Measurements from ENCODE around the gene IGFL3.

Gene IGFL3

GRCh38 chr19:46125447-46125846 lies 959 bp upstream of the IGFL3 start:
- no peak for DNase-seq (ENCODE audit: low read depth)
- H3K4me3 ChIP-seq (ENCODE audit: low read depth, low read length), result no peak overlapping the region
- no peak for TF ChIP-seq CTCF (IDR thresholded peaks at IDR 0.05; ENCODE audit: low read depth, low read length, missing control alignments)

GRCh38 chr19:46118136-46118535 lies 6.4 kb downstream of the IGFL3 start:
- no peak for TF ChIP-seq CTCF (IDR thresholded peaks at IDR 0.05; ENCODE audit: low read depth, low read length, missing control alignments)
- DNase-seq (ENCODE audit: low read depth), result no peak
- H3K4me3 ChIP-seq (ENCODE audit: low read depth, low read length), result no peak overlapping the region

- TF ChIP-seq CTCF (IDR thresholded peaks at IDR 0.05; ENCODE audit: low read depth, low read length, missing control alignments), result no peak
- no peak overlapping the region for H3K4me3 ChIP-seq (ENCODE audit: low read depth, low read length)
- DNase-seq (ENCODE audit: low read depth), result no peak
These were observed 8.4 kb downstream of the IGFL3 start for GRCh38 chr19:46116121-46116520.

- no peak for TF ChIP-seq CTCF (IDR thresholded peaks at IDR 0.05; ENCODE audit: low read depth, low read length, missing control alignments)
- DNase-seq (ENCODE audit: low read depth), result peak; percentile 5
- H3K4me3 ChIP-seq (ENCODE audit: low read depth, low read length), result no peak overlapping the region
These were observed 8.9 kb downstream of the IGFL3 start for GRCh38 chr19:46115396-46116106.

- H3K4me3 ChIP-seq (ENCODE audit: low read depth, low read length), result no peak overlapping the region
- no peak for TF ChIP-seq CTCF (IDR thresholded peaks at IDR 0.05; ENCODE audit: low read depth, low read length, missing control alignments)
- no peak for DNase-seq (ENCODE audit: low read depth)
These were observed 10.8 kb downstream of the IGFL3 start for GRCh38 chr19:46113726-46114125.

- TF ChIP-seq CTCF (IDR thresholded peaks at IDR 0.05; ENCODE audit: low read depth, low read length, missing control alignments), result no peak
- DNase-seq (ENCODE audit: low read depth), result no peak
- H3K4me3 ChIP-seq (ENCODE audit: low read depth, low read length), result no peak overlapping the region
These were observed 12.0 kb downstream of the IGFL3 start for GRCh38 chr19:46112527-46112926.

- no peak for TF ChIP-seq CTCF (IDR thresholded peaks at IDR 0.05; ENCODE audit: low read depth, low read length, missing control alignments)
- no peak overlapping the region for H3K4me3 ChIP-seq (ENCODE audit: low read depth, low read length)
- DNase-seq (ENCODE audit: low read depth), result no peak
These were observed 13.1 kb downstream of the IGFL3 start for GRCh38 chr19:46111376-46111775.

Data from GM12864 (cell line).